ENCODE data around the gene STK33. TPM values are rescaled to one million over a fixed set of nuclear protein-coding genes. Genes with fewer than 3 reads are reported as not detected.

The STK33 gene
- total RNA-seq, 1 experiment from 2014 or later = 10.9 TPM

DNA sequence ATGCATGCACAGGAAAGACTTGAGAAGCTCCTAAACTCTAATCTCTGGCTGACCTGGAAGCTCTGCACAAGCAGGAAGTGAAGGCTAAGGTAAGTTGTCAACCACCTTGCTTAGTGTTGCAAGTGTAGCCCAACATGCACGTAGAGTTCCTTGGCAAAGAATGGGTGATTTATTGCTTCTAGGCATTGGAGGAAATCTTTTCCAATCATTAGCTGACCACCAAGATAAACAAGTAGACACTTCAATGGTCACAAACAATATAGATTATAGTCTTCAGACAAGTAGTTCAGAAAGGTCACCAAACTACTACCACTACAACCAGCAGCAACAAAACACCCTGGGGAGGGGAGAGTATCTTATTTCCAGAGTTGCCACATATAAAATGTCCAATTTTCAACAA, 105.6 kb downstream of the STK33 start:
- CTCF ChIA-PET = no interaction called here
- no peak overlapping the region for H2AFZ ChIP-seq (ENCODE audit: low read depth, low read length, poor library complexity, severe bottlenecking)
- no TSS peak for BruUV-seq (replicated peaks)
- no peaks in the 10 kb centered on the region for H4K20me1 ChIP-seq (ENCODE audit: insufficient read depth)
- no peak overlapping the region for H3K27ac ChIP-seq (ENCODE audit: low read depth, low read length)
- no peaks in the 10 kb centered on the region for H3K9me3 ChIP-seq (ENCODE audit: control insufficient read depth in 1 of 2, insufficient read depth in 1 of 2, low read depth in 1 of 2, low read length in 2 of 2)
- H3K36me3 ChIP-seq (ENCODE audit: control insufficient read depth in 1 of 2, insufficient read depth in 2 of 2, low read length in 2 of 2) = no peaks in the 10 kb centered on the region
- no peaks in the 10 kb centered on the region for H3K27me3 ChIP-seq (ENCODE audit: insufficient read depth, low read length)
- POLR2A ChIA-PET = no interaction called here
- no peak overlapping the region for H3K4me2 ChIP-seq (ENCODE audit: low read length)
- intact Hi-C loops (cut with micrococcal nuclease) = no loop called here
- no peak for DNase-seq (ENCODE audit: low read depth, low spot score)
- ATAC-seq = no peak
- no peak overlapping the region for H3K9ac ChIP-seq (ENCODE audit: low read length)
- RAD21 ChIA-PET (ENCODE audit: low non-redundant PET in 1 of 2, low total read pairs in 2 of 2, uncharacterized antibody in 2 of 2, unreplicated experiment in 2 of 2) = no interaction called here
- H3K4me3 ChIP-seq (replicated peaks in 1 of 2; ENCODE audit: low read depth in 1 of 2, low read length in 2 of 2) = no peak overlapping the region
- H3K4me1 ChIP-seq (ENCODE audit: control insufficient read depth in 1 of 2, insufficient read depth in 2 of 2, low read length in 2 of 2) = no peaks in the 10 kb centered on the region
- H3K79me2 ChIP-seq (ENCODE audit: insufficient read depth, low read length) = no peaks in the 10 kb centered on the region
- TF ChIP-seq POLR2A (IDR thresholded peaks at IDR 0.05; ENCODE audit: borderline replicate concordance, extremely low read depth, insufficient read depth, insufficient read length) = no peak
- no peak for TF ChIP-seq CBX3 (IDR thresholded peaks at IDR 0.05; ENCODE audit: low read depth)
- TF ChIP-seq EZH2 (IDR thresholded peaks at IDR 0.05) = no peak
- TF ChIP-seq, protein P1, sequence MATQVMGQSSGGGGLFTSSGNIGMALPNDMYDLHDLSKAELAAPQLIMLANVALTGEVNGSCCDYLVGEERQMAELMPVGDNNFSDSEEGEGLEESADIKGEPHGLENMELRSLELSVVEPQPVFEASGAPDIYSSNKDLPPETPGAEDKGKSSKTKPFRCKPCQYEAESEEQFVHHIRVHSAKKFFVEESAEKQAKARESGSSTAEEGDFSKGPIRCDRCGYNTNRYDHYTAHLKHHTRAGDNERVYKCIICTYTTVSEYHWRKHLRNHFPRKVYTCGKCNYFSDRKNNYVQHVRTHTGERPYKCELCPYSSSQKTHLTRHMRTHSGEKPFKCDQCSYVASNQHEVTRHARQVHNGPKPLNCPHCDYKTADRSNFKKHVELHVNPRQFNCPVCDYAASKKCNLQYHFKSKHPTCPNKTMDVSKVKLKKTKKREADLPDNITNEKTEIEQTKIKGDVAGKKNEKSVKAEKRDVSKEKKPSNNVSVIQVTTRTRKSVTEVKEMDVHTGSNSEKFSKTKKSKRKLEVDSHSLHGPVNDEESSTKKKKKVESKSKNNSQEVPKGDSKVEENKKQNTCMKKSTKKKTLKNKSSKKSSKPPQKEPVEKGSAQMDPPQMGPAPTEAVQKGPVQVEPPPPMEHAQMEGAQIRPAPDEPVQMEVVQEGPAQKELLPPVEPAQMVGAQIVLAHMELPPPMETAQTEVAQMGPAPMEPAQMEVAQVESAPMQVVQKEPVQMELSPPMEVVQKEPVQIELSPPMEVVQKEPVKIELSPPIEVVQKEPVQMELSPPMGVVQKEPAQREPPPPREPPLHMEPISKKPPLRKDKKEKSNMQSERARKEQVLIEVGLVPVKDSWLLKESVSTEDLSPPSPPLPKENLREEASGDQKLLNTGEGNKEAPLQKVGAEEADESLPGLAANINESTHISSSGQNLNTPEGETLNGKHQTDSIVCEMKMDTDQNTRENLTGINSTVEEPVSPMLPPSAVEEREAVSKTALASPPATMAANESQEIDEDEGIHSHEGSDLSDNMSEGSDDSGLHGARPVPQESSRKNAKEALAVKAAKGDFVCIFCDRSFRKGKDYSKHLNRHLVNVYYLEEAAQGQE (IDR thresholded peaks at IDR 0.05; ENCODE audit: low read depth) = no peak
- no peak for TF ChIP-seq CEBPB (IDR thresholded peaks at IDR 0.05; ENCODE audit: low read depth)
- no peak for TF ChIP-seq SIN3A (IDR thresholded peaks at IDR 0.05; ENCODE audit: low read depth)
- no peak for TF ChIP-seq ZFX (IDR thresholded peaks at IDR 0.05)
- TF ChIP-seq, protein P2, sequence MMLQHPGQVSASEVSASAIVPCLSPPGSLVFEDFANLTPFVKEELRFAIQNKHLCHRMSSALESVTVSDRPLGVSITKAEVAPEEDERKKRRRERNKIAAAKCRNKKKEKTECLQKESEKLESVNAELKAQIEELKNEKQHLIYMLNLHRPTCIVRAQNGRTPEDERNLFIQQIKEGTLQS (IDR thresholded peaks at IDR 0.05) = no peak
- no peak for TF ChIP-seq CTCF (IDR thresholded peaks at IDR 0.05 in 2 of 3, conservative IDR thresholded peaks at IDR 0.05 in 1 of 3; ENCODE audit: borderline replicate concordance in 1 of 3, insufficient read depth in 1 of 3, low read depth in 2 of 3, low read length in 2 of 3)
- TF ChIP-seq SRF (IDR thresholded peaks at IDR 0.05; ENCODE audit: low read depth) = no peak
- TF ChIP-seq YY1 (IDR thresholded peaks at IDR 0.05; ENCODE audit: extremely low read depth, insufficient replicate concordance, low read depth, low read length) = no peak
- no peak for TF ChIP-seq SP1 (IDR thresholded peaks at IDR 0.05; ENCODE audit: low read depth)
- TF ChIP-seq ELF1 (IDR thresholded peaks at IDR 0.05; ENCODE audit: borderline replicate concordance, low read depth) = no peak
- TF ChIP-seq EGR1 (IDR thresholded peaks at IDR 0.05; ENCODE audit: low read depth) = no peak
- TF ChIP-seq EZH2phosphoT487 (IDR thresholded peaks at IDR 0.05; ENCODE audit: borderline replicate concordance) = no peak
- no peaks in the 10 kb centered on the region for H3K9me2 ChIP-seq (ENCODE audit: insufficient read depth)
